Esophagus squamous epithelium (tissue), 4 donors: ENCODE measurements around the gene IQUB.

ENCODE experiments used
- CTCF ChIP-seq, 6 experiments: fragments of 450-650 bp in 4 of 6; fragments of 200-600 bp in 2 of 6; sonication (generic) in 2 of 6; IDR thresholded peaks; one replicate each; pipeline ENCODE4 v1.5.1; 2016 to 2019; ENCODE audit warnings: antibody characterized with exemption in 6 of 6, mild to moderate bottlenecking in 4 of 6, moderate library complexity in 4 of 6
- POLR2A ChIP-seq, 4 donors: fragments of 450-650 bp; IDR thresholded peaks; one replicate each; pipeline ENCODE4 v1.6.1; 2017; ENCODE audit warnings: antibody characterized with exemption in 4 of 4, mild to moderate bottlenecking in 4 of 4, moderate library complexity in 3 of 4

- no peak for TF ChIP-seq POLR2A (IDR thresholded peaks at IDR 0.05)
- TF ChIP-seq CTCF (IDR thresholded peaks at IDR 0.05): no peak
Measured at GRCh38 chr7:123437447-123437995, 96.9 kb downstream of the IQUB start.
